Pancreas (tissue), 10 donors: Measurements from ENCODE around the gene PPP5C. TPM values are rescaled to one million over a fixed set of nuclear protein-coding genes. Genes with fewer than 3 reads are reported as not detected.
"Not testable (repeated sequence)": the region's sequence is repeated elsewhere in the genome, so short reads cannot be mapped to it uniquely, and the experiment has no call there.

Experiments used
- ATAC-seq, 4 donors: fragments of 200-7000 bp; cut with Tn5 transposase; one replicate each; pipeline versions ENCODE4 v1.8.0 to v1.9.1; 2020; ENCODE audit warnings: mild to moderate bottlenecking in 4 of 4, moderate library complexity in 4 of 4
- DNase-seq, 6 donors: peaks; one replicate each; pipeline ENCODE4 v3.0.0-alpha.2; 2020
- FAIRE-seq: peaks from 2 replicates; lab custom pipeline; 2012; peaks lifted over from hg19 to GRCh38; lab: Jason Lieb, UNC
- H3K27ac ChIP-seq, 4 donors: fragments of 200-600 bp; sonication (generic); 1 replicate in 3 of 4; 2 replicates in 1 of 4; pipeline versions ENCODE4 v1.5.0 to v1.8.0; 2020
- H3K27me3 ChIP-seq, 4 donors: fragments of 200-600 bp; one replicate each; pipeline ENCODE4 v1.8.0; 2021
- H3K36me3 ChIP-seq, 3 donors: fragments of 200-600 bp; sonication (generic) in 1 of 3; one replicate each; pipeline versions ENCODE4 v1.5.0 to v1.8.0; 2020 to 2021
- H3K4me1 ChIP-seq, 3 donors: fragments of 200-600 bp; one replicate each; pipeline ENCODE4 v1.8.0; 2021
- H3K4me3 ChIP-seq, 4 donors: fragments of 200-600 bp; sonication (generic) in 2 of 4; one replicate each; pipeline versions ENCODE4 v1.5.0 to v1.8.0; 2020 to 2021
- H3K9me3 ChIP-seq, 4 donors: fragments of 200-600 bp; one replicate each; pipeline ENCODE4 v1.8.0; 2021
- WGBS, 2 donors: extraction: QIAGEN DNeasy Blood & Tissue Kit; methylation state at CpG; one replicate each; pipeline ENCODE4 v1.1.7; 2013; 5-methylcytosine and 5-hydroxymethylcytosine counted together
- intact Hi-C, 3 donors: fragments of 100-400 bp; cut with DNase I; formaldehyde crosslinking; loops; one replicate each; pipeline versions ENCODE4 v1.11.1 to v1.14.2; 2022
- polyA plus RNA-seq, 2 donors: library from polyadenylated mRNA; stranded (reverse); fragments of 200-250 nt; gene quantifications; one replicate each; pipeline ENCODE4 v1.2.3, GENCODE V29; 2013
- total RNA-seq, 6 donors: library from RNA; stranded (reverse); fragmentation: NEBNext Ultra II Directional in 4 of 6; extraction: Animal tissue kit (Norgen Biotek cat#: 25700) in 4 of 6; gene quantifications; one replicate each; pipeline versions ENCODE4 v1.2.1 to v1.2.4, GENCODE V29; 2021 to 2023
- TF ChIP-seq, protein P1 (sequence below), 4 donors: fragments of 200-600 bp; sonication (generic) in 3 of 4; IDR thresholded peaks; one replicate each; pipeline versions ENCODE4 v1.5.0 to v1.8.0; 2021; ENCODE audit warnings: antibody characterized with exemption in 4 of 4
- donor health status: healthy with polysubstance abuse.
- donor health status: DM: no; HTN: no; CAD: no; lungs with moderate emphysema.
- donor health status: DM: no; HTN: no; CAD: no.
- donor health status: control.
- donor health status: control.
- donor health status: Bipolar disorder and iron deficiency.
- donor health status: DM: yes; HTN: yes; CAD: no.
- donor health status: DM: no; HTN: no; CAD: no.
- donor health status: DM: no; HTN: no; CAD: no.
- donor health status: DM: yes; HTN: yes; CAD: no.

PPP5C gene
- total and polyA plus RNA-seq, 8 donors = 16.7 to 53.9 (median 23.8) TPM

DNA sequence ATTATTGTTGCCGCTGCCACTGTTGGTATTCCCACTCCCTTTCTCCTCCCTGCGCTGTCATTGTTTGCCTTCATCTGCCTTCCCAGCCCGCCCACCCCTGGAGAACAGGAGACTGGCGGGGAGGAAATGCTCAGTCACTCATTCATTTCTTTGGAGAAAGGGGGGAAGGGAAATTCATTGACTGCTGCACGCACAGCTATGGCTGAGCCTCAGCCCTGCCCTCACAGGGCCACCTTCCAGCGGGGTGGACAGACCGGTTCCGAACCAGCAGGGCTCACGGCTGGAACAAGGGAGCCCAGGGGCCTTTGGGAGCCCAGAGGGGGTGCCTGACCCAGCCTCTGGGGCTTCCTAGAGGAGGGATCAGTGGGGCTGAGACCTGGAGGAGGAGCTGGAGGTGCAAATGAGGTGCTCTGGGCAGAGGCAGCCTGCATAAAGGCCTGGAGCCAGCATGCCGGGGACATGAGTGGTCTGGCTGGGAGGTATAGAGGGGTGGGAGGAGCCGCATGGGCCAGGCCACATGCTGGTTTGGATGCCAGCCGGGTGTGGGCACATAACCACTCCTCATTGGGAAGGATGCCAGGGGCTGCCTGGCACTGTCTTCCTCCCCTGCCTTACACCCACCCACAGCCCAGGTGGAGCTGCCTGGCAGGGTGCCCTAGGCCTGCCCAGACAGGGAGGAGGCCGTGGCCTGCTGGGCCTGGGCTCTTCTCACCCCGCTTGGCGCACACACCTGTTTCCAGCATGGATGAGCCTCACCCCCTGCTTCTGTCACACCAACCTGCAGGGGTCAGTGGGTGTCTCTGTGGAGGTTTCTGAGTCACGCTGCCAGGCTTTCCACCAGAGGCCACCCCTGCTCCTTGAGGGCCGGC, 26.8 kb downstream of the PPP5C start:
- H3K9me3 ChIP-seq = no peaks in the 10 kb centered on the region
- TF ChIP-seq, protein P1, sequence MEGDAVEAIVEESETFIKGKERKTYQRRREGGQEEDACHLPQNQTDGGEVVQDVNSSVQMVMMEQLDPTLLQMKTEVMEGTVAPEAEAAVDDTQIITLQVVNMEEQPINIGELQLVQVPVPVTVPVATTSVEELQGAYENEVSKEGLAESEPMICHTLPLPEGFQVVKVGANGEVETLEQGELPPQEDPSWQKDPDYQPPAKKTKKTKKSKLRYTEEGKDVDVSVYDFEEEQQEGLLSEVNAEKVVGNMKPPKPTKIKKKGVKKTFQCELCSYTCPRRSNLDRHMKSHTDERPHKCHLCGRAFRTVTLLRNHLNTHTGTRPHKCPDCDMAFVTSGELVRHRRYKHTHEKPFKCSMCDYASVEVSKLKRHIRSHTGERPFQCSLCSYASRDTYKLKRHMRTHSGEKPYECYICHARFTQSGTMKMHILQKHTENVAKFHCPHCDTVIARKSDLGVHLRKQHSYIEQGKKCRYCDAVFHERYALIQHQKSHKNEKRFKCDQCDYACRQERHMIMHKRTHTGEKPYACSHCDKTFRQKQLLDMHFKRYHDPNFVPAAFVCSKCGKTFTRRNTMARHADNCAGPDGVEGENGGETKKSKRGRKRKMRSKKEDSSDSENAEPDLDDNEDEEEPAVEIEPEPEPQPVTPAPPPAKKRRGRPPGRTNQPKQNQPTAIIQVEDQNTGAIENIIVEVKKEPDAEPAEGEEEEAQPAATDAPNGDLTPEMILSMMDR (IDR thresholded peaks at IDR 0.05) = no peak
- H3K36me3 ChIP-seq = peaks cover 0 to 11% (median 10%) of the 10 kb centered on the region in 3 donors
- 18 to 22% methylated on average over 17 of the region's 17 CpGs for WGBS, 2 donors
- intact Hi-C loops = no loop called here
- peak overlapping the region; percentile 56 to 88 (median 75) for H3K27ac ChIP-seq
- DNase-seq = peak; percentile 96 to 99 (median 98)
- H3K27me3 ChIP-seq = no peaks in the 10 kb centered on the region
- FAIRE-seq = no peak
- peak; percentile 83 to 92 (median 88) for ATAC-seq
- peaks cover 14 to 32% (median 23%) of the 10 kb centered on the region in 3 donors for H3K4me1 ChIP-seq
- no peak overlapping the region for H3K4me3 ChIP-seq

DNA sequence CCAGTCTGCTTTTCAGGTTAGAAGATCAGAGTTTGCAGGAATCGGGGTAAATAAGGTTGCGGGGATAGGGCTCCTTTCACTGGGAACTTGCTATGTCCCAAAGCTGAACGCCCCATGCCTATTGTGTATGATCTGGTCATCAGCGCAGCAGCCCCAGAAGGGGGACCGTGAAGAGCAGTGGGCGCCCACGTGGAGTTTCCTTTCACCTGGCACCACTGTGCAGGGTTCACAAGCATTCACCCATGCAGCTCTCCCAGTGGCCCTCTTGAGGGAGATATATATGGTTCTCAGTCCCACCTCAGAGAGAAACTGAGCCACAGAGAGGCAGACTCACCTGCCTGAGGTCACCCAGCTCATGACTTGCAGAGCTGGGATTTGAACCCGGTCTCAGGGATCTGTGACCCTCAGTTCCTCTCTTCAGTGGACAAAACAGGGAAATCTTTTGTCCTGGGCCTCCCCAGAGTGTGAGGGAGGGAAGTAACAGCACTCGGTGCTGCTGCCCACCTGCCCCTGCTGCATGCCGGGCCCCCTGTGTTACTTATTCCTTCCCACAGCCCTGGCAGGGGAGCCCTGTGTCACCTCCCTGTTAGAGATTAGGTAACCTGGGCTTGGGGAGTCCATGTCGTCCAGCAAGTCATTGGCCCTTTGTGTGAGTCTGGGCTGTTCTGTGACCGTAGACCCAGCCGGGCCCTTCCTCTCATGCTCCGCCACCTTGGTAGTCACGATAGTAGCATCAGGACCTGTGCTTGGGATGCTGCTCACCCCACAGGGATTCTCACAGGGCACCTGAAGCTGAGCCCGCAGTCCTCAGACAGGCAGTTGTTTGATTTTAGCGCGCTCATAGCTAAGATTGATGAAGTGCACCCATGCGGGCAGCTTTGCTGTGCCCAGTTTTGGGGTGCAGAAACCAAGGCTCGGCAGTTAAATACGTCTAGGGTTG, 27.9 kb downstream of the PPP5C start:
- FAIRE-seq (no peak), DNase-seq (peak in 1 of 6 donors; percentile 46)
- intact Hi-C loops = no loop called here

DNA sequence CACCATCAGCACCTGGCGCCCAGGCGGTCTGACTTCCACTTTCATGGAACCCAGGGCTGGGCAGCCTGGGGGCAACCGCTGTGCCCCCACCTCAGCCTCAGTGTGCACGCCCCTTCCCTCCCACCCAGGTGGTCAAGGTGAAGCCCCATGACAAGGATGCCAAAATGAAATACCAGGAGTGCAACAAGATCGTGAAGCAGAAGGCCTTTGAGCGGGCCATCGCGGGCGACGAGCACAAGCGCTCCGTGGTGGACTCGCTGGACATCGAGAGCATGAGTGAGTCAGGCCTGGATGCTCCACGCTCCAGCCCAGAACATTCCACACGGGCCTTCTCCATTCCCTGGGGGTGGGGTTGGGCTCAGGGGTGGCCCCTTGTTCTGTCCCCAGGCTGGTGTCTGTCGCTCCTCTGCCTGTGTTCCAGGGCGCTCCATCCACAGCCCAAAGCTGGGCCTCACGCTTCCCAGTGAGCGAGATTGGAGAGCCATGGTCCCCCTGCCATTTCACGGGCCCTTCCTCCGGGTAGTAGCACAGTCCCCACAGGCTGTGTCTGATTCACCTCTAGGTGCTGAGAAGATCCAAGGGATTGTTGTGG, 28.7 kb downstream of the PPP5C start:
- ATAC-seq, H3K27ac ChIP-seq, FAIRE-seq, H3K4me3 ChIP-seq, H3K27me3 ChIP-seq, H3K9me3 ChIP-seq, intact Hi-C loops: not testable (repeated sequence)
- peak in 1 of 6 donors; percentile 46 for DNase-seq
- H3K36me3 ChIP-seq = peaks cover 0 to 11% (median 10%) of the 10 kb centered on the region in 3 donors
- 95 to 96% methylated on average over 22 of the region's 22 CpGs for WGBS, 2 donors
- H3K4me1 ChIP-seq = peaks cover 14 to 32% (median 23%) of the 10 kb centered on the region in 3 donors

More for the DNA sequence above, 27.9 kb downstream of the PPP5C start:
- ATAC-seq = no peak
- Histone ChIP-seq H3K4me3 (no peak overlapping the region), H3K36me3 (peaks cover 0 to 11% (median 10%) of the 10 kb centered on the region in 3 donors), H3K27ac (peak overlapping the region in 3 of 4 donors; percentile 56 to 88 (median 76)), H3K27me3 (no peaks in the 10 kb centered on the region), H3K9me3 (no peaks in the 10 kb centered on the region), H3K4me1 (peaks cover 14 to 32% (median 23%) of the 10 kb centered on the region in 3 donors)
- WGBS, 2 donors = 83 to 84% methylated on average over 21 of the region's 21 CpGs
- TF ChIP-seq, protein P1 (IDR thresholded peaks at IDR 0.05) = no peak

DNA sequence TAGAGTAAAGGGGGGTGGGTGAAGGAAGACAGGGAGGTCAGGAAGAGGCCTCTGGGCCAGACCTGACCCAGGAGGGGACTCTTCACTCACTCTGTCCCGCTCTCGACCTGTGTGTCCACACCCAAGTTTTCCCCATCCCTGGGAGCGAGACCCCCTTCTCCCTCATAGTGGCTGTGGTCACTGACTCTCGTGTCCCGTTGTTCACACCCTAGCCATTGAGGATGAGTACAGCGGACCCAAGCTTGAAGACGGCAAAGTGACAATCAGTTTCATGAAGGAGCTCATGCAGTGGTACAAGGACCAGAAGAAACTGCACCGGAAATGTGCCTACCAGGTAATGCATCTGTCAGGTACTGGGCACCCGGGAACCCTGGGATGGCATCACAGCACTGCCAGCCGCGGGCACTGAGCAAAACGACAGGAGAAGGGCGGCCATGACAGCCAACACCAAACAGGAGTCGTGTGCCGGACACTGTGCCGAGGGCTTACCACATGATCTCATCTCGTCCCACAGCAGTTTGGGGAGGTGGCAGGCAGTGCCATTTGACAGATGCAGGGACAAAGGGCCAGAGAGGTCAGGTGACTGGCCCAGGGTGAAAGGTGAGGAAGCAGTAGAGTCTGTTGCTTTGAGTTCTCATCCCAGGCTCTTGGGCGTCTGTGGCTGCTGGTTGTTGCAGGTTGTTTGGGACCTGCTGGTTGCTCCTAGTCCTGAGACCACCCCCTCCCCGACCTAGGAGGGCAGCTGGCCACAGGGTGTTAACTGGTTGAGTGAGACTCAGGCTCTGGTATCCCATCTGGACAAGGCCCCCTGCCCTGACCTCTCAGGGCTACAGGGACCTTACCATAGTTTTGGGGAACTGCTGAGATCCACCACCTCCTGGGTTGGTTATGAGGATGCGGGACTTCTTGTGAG, 29.6 kb downstream of the PPP5C start:
- no peak for ATAC-seq
- intact Hi-C loops = no loop called here
- no peak for FAIRE-seq
- 92 to 93% methylated on average over 20 of the region's 20 CpGs for WGBS, 2 donors
- TF ChIP-seq, protein P1 (IDR thresholded peaks at IDR 0.05) = no peak
- peak in 1 of 6 donors; percentile 52 for DNase-seq
- Histone ChIP-seq H3K27ac (no peak overlapping the region), H3K9me3 (no peaks in the 10 kb centered on the region), H3K36me3 (peaks cover 0 to 11% (median 10%) of the 10 kb centered on the region in 3 donors), H3K27me3 (no peaks in the 10 kb centered on the region), H3K4me1 (peaks cover 14 to 32% (median 23%) of the 10 kb centered on the region in 3 donors), H3K4me3 (no peak overlapping the region)
